GM19463 (cell line): ENCODE measurements around the gene CFAP298.

ENCODE experiments used
- ATAC-seq: cut with Tn5 transposase; IDR thresholded peaks from one replicate; pipeline ENCODE4 v1.9.1; 2021; ENCODE audit warnings: mild to moderate bottlenecking, moderate library complexity; ENCODE audit not compliant: unreplicated experiment

CFAP298 gene

GRCh38 chr21:32599526-32599925 lies 12.7 kb downstream of the CFAP298 start:
- no peak for ATAC-seq

DNA sequence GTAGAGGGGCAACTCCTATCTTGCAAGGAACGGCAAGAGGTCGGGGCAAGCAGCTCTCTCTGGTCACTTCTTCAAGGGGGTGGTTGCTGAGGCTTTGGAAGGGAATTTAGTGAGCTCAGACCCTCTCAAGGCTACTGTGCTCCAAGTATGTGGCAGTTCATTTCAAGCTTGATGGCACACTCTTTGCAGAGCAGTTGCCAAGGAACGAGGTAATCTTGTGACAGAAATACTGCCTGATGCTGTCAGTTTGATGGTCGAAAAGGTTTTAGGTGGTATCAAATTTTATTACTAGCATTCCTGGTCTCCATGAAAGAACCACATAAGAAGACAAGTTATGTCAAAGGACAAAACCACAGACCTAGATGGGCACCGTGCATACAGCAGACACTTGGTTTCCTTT lies 13.1 kb downstream of the CFAP298 start:
- ATAC-seq, result no peak

DNA sequence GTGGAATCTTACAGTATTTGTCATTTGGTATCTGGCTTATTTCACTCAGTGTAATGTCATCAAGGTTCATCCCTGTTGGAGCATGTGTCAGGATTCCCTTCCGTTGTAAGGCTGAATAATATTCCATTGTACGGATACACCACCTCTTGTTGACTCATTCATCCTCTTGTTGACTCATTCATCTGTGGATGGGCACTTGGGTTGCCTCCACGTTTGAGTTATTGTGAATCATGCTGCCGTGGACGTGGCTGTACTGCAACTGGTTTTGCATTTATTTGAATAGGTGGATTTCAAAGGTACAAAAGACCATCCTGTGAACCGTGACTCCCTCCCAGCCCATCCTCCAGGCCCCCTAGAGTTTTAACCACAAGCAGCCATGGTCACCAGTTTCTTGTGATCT lies 15.0 kb downstream of the CFAP298 start:
- no peak for ATAC-seq

- ATAC-seq, result no peak
Observed at GRCh38 chr21:32595431-32595830, 16.7 kb downstream of the CFAP298 start.

DNA sequence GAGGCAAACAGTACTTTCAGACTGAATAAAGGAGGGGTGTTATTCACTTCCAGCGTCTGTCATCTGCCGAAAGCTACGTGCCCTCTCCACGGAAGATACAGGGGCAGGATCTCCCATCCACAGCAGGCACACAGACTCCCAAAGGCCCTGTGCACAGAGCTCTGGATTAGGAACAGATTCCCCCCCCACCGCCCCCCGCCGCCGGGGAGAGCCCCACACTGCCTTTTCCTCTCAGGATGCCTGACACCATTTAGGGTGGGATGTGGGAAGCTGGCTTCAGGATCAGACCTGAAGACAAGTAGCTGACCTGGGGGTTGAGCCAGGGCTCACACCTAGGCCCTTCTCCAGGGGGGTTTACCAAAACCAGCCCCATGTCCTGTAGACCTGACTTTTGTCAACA lies 18.5 kb downstream of the CFAP298 start:
- ATAC-seq, result no peak

DNA sequence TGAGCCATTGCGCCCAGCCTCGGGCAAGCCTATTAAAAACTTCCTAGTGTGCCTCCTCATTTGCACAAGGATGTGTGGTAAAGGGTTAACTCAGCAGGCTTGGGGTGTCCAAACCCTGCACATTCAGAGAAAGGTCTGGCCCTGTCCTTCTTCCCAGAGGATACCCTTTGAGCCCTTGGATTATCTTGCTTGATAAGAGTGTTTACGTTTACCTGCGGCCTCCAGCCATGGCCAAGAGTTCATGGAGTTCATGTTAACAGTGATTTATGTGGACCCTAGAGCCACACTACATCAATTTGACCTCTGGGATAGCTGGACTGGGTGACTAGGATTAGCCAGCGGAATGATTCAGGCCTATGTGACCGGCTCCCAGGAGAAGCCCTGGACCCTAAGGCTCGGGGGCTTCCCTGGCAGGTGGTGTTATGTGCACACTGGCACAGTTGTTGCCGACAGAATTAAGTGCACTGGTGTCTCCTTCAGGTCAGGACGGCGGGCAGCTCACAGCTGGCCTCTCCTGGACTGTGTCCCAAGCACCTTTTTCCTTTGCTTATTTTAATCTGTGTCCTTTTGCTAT lies 19.2 kb downstream of the CFAP298 start:
- no peak for ATAC-seq

DNA sequence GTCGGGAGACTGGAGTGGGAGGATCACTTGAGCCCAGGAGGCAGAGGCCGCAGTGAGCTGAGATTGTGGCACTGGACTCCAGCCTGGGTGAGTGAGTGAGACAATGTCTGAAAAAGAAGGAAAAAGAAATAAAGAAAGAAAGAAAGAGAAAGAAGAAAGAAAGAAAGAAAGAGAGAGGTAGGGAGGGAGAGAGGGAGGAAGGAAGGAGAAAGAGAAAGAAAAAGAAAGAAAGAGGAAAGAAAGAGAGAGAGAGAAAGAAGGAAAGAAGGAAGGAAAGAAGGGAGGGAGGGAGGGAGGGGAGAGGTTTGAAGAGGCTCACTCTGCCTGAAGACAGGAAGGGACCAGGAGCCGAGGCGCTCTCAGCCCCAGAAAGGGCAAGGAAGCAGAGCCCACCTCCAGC lies 22.0 kb downstream of the CFAP298 start:
- ATAC-seq, result no peak

DNA sequence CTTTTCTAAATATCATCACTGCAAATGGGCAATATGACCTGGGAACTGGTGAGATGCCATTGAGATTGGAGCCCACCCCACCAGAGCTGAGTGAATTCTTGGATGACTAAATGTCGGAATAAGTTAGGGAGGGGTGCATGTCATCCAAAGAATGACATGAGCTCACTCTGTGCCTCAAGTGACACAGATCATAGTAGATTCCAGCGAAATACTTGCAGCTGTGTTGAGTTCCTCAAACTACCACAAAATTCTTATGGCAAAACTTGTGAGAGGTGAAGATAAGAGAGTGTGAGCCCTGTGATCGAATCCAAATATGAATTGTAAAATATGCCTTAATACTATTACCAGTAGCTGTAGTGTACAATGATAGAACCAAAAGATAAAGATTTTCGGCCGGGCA lies 24.5 kb downstream of the CFAP298 start:
- ATAC-seq, result no peak

- no peak for ATAC-seq
Observed at GRCh38 chr21:32587120-32587519, 25.1 kb downstream of the CFAP298 start.

- ATAC-seq, result no peak
Observed at GRCh38 chr21:32585970-32586369, 26.2 kb downstream of the CFAP298 start.

GRCh38 chr21:32585042-32585710 lies 27.0 kb downstream of the CFAP298 start, which contains the start of gene TCP10L:
Gene TCP10L (minus strand): TSS chr21:32585523. CDS start chr21:32584304, 1,219 bp downstream.
- ATAC-seq, result no peak

- ATAC-seq, result no peak
Observed at GRCh38 chr21:32584472-32584871, 27.7 kb downstream of the CFAP298 start.

DNA sequence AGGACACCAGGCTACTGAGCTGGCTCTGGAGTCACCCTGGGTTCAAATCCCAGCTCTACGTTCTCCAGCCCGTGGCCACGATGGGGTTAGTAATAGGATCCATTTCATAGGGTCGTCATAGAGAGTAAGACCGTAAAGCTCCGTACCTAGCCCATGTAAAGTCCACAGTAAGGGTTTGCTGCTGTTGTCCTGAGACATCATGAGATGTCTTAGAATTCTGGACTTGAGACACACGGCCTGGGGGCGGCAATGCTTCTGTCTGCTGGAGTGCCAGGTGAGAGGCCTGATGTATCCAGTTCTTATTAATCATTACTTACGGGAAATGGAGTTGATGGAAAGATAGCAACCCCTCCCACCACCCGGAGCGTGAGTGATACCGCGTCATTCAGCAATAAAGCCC lies 30.4 kb downstream of the CFAP298 start:
- no peak for ATAC-seq

- ATAC-seq, result no peak
Observed at GRCh38 chr21:32580949-32581348, 31.2 kb downstream of the CFAP298 start.

DNA sequence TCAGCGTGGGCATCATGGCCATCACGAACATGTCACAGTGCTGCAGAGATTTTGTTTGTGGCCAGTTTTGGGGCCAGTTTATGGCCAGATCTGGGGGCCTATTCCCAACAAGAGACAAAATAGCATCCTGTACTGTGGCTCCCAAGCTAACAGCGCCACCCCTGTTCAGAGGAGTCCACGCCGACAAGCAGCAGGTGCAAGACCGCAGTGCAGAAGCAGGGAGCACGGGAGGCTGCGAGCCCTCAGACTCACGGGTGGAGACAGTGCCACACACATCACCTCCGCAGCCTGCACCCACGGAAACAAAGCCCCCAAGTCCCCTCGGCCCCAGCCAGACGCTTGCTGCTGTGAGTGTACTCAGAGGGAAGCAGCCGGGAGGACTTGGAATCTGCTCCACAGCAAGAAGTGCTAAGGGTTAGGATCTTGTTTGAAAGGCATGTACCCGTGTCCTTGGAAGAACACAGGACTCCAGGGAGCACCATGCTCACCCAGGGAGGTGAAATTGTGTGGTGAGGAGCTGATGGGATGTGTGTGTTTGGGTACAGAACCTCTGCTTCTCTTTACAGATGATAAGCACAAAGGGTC lies 34.0 kb downstream of the CFAP298 start:
- no peak for ATAC-seq

DNA sequence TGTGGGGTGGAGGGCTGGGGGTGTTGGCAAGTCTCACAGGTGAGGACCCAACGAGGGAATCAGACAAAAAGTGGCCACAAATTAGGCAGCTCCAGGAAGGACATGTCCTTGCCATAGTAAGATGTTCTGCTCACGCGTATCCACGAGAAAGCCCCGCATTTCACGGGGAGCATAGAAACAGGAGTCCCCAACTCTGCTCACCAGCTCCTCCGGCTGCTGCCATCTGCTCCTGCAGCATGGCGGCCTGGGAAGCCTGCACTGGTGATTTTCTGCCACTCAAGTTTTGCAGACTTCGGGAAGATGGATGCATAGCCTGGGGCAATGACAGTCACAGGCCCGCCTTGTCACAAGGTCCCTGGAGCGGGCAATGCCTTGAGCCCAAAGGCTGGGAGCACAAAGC lies 36.2 kb downstream of the CFAP298 start:
- ATAC-seq, result no peak

DNA sequence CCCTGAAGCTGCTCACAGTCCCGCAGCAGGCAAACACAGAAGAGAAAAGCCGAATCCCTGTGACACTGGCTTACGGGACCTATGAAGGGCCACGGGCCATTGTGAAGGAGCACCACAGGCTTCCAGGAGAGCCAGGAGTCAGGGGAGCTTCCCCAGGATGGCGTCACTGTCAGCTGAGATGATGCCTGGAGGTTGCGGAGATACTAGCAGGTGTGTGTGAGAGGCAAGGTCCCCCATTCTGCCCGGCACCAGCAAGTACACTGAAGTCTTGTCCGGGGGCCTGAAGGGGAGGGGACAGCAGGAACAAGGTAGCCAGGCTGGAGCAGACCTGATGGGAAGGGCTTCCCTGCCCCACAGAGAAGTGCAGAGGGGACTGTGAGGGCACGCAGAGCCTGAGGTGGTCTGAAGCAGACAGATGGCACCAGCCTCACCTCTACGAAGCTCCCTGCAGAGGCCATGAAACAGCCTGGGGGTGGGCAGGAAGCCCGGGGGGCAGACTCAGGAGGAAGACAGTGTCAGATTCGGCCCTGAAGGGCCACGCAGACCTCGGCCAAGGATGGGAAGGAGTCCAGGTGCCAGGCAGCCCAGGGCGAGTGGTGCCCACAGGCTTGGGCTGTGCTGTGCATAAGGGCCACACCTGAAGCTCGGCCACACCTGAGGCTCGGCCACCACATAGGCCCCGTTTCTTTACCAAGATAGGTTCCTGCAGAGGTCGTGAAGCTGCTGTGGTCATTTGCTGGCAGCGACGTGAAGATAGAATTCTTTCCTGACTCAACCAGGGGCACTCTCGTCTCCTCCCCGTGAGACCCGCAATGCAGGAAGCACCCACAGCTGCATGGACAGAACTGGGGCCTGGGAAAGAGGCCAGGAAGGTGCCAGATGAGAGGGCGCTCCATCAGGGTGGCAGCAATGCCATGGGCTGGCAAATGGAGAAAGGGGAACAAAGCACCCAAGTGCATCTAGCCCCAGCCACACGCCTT lies 36.9 kb downstream of the CFAP298 start:
- ATAC-seq, result no peak

GRCh38 chr21:32572574-32573420 lies 39.4 kb downstream of the CFAP298 start:
- ATAC-seq, result no peak

GRCh38 chr21:32570456-32570855 lies 41.7 kb downstream of the CFAP298 start:
- no peak for ATAC-seq
